Fibroblast of mammary gland (primary cell): ENCODE data around the gene ARHGAP26.

Experiments used
- DNase-seq: peaks from one replicate; pipeline ENCODE4 v3.0.0-alpha.2; 2010; ENCODE audit warnings: low read depth
- H3K4me3 ChIP-seq: 2 replicates; pipeline ENCODE4 v1.5.1; 2011; ENCODE audit warnings: low read depth, mild to moderate bottlenecking, low read length, moderate library complexity; ENCODE audit not compliant: control insufficient read depth
- TF ChIP-seq, protein P1 (sequence below): conservative IDR thresholded peaks from 2 replicates; pipeline ENCODE4 v1.5.1; 2011; ENCODE audit warnings: low read depth, low read length, inconsistent platforms; ENCODE audit not compliant: control insufficient read depth, insufficient read depth

The ARHGAP26 gene

DNA sequence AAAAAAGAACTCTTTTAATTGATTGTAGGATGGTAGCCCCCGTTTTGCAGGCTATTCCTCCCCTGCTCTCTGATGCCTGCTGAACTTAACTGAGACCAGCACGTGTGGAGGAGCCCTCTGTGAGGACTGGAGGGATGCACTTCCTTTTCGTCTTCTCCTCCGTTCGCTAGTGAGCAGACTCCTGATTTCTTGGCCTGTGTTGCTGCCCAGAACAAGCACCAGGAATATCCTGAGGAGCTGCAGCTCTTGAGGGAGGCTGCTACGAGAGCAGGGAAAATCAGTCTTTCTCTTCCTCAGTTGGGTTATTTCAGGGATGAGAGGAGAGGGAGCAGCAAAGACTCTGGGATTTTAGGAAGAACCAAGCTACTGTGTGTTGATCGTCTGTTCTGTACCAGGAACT lies 74.7 kb downstream of the ARHGAP26 start:
- TF ChIP-seq, protein P1, sequence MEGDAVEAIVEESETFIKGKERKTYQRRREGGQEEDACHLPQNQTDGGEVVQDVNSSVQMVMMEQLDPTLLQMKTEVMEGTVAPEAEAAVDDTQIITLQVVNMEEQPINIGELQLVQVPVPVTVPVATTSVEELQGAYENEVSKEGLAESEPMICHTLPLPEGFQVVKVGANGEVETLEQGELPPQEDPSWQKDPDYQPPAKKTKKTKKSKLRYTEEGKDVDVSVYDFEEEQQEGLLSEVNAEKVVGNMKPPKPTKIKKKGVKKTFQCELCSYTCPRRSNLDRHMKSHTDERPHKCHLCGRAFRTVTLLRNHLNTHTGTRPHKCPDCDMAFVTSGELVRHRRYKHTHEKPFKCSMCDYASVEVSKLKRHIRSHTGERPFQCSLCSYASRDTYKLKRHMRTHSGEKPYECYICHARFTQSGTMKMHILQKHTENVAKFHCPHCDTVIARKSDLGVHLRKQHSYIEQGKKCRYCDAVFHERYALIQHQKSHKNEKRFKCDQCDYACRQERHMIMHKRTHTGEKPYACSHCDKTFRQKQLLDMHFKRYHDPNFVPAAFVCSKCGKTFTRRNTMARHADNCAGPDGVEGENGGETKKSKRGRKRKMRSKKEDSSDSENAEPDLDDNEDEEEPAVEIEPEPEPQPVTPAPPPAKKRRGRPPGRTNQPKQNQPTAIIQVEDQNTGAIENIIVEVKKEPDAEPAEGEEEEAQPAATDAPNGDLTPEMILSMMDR = no peak
- no peak overlapping the region for H3K4me3 ChIP-seq
- no peak for DNase-seq

GRCh38 chr5:142845402-142845921 lies 75.3 kb downstream of the ARHGAP26 start:
- TF ChIP-seq, protein P1 = no peak
- DNase-seq = no peak
- H3K4me3 ChIP-seq = no peak overlapping the region

DNA sequence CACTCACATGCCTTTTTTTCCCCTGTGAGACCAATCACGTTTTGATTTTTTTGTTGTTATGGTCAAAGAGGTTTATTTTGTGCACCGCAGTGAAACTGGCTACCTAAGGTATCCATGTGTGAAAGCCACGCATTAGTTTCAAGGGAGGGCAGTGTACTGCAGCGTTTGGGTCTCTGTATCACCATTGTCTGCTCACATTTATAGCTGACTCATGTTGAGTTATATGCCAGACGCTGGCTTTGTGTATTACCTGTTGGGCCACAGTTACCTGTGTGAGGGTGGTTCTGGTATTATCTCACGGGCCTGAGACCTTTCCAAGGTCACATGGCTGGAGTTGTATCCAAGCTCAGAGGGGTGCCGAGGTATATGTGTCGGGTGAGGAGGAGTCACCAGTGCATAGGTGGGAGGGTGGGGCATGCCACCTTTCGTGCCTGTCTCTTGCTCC lies 75.8 kb downstream of the ARHGAP26 start:
- H3K4me3 ChIP-seq = no peak overlapping the region
- DNase-seq = no peak
- TF ChIP-seq, protein P1 = no peak

DNA sequence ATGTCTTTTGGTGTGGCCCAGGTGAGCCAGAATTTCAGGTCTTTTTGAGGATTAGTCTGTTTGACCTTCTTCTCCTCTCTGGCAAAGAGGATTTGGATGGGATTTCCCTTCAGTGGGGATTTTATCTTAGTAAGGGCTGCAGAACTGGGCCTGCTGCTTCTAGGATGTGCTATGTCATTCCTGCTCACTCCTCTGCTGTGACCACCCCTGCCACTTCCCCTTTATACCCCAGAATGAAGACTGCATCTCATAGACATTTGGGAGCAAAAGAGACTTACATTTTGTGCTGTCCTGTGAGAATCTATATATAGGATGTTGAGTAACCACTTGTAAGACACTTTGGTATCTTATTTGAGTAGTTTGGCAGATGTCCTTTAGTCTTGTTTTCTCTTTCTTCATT lies 76.2 kb downstream of the ARHGAP26 start:
- DNase-seq = no peak
- TF ChIP-seq, protein P1 = no peak
- no peak overlapping the region for H3K4me3 ChIP-seq

DNA sequence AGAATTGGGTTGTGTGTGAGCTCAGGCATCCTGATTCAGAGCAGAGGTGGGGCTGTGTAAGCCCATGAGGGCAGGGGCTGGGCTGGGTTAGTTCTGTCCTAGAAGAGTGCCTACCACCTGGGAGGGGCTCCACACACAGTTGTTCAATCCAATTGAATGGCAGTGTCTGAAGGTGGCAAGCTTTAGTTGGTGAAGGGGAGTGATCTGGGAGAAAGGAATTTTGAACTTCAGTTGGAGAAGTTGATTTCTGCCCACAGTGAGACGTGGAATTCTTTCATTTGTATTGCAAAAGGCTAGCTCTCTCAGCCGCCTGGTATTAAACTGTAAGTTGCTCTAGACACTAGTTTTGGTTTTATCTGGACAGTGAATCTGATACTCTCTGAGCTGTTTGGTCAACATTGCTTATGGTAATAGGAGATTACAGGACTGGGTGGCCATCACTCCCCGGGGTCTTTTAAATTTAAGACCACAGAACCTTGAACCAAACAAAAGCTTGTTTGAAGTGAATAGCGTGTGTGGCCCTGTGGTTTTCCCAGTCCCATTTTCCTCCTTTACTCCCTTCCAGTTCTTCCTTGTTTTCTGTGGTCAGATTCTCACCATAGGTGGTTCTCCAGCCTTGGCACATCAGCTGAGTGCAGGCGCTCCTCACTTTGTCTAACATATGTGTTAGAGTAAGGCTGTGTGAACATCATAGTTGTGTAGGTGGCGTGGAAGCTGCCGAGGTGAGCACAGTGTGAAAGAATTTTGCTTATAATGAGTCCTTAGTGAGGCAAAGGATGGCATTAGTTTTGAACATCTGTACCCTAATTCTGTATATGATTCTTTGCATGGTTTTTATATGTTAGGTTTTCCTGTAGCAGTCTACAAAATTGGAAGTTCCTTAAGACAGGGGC lies 78.0 kb downstream of the ARHGAP26 start:
- TF ChIP-seq, protein P1 = no peak
- DNase-seq = no peak
- H3K4me3 ChIP-seq = no peak overlapping the region

DNA sequence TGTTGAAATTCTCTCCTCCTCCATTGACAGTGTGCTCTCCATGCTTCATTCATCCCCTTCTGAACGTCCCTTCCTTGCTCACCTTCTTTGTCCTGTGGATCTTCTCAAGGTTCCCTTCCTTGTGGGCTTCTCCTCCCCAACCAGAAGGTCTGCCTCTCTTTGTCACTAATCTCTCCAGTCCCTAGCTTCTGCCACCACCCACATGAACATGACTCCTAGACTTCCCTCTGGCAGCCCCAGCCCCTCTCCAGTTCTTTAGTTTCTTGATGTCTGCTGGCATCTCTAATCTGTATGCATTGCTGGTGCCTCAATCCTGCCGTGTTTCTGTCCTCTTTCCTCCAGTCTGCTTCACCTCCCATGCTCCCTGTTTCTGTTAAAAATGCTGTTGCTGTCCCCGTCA lies 79.3 kb downstream of the ARHGAP26 start:
- TF ChIP-seq, protein P1 = no peak
- DNase-seq = no peak
- H3K4me3 ChIP-seq = no peak overlapping the region

- DNase-seq = no peak
- no peak overlapping the region for H3K4me3 ChIP-seq
- TF ChIP-seq, protein P1 = no peak
These were observed 79.7 kb downstream of the ARHGAP26 start for GRCh38 chr5:142849880-142850279.
